Stimulated activated CD4-positive, alpha-beta T cell treated with anti-CD3 and anti-CD28 coated beads, Interleukin-1b, Interleukin-23, amount 100 ng/mL, for 24 hours (primary cell): ENCODE measurements around the gene ZNF564.
A peak's percentile ranks its signal among the peaks of the same experiment; 100 is the strongest.
"Not testable (repeated sequence)": the region's sequence is repeated elsewhere in the genome, so short reads cannot be mapped to it uniquely, and the experiment has no call there.

Experiments used
- DNase-seq, 4 experiments: peaks; one replicate each; pipeline ENCODE4 v3.0.0-alpha.2; 2020; ENCODE audit warnings: low read depth in 4 of 4, low spot score in 1 of 4

The ZNF564 gene

DNA sequence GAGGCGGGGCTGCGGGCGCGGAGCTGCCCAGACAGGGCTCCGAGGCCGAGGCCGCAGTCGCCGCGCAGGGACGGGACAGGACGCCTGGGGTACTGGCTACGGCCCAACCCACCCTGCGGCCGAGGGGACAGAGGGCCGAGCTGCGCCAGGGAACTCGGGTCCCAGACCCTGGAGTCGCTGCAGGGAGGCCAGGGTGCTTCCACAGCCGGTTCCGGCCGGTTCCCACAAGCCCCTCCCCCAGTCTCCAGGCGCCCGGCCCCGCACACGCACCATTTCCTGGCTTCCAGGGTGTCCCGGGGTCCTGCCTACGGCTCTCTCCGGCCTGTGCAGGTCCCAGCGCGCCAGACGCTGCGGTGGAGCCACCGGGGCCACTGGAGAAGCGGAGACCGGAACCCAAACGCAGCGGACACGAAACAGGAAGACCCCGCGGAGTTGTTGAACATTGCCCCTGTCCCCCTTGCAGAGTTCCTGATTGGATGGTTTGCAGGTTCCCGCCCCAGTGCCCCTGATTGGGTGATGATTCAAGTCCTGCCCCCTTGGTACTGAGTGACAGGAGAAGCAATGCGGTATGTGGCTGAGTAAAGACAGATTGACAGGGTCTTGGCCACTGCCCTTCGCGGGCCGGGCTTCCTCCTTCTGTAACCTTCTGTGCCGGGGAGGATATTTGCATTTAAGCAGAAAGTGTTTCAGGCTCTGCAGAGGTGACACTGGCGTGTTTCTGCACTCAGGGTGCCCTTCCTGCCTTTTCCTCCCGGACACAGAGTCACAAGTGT, at the start of gene ZNF564:
ZNF564 (minus strand) TSS at position 423 of the 773 bp plus-strand sequence; CDS start at position 273, 150 bp downstream.
- peak; percentile 66 to 90 (median 80) for DNase-seq

DNA sequence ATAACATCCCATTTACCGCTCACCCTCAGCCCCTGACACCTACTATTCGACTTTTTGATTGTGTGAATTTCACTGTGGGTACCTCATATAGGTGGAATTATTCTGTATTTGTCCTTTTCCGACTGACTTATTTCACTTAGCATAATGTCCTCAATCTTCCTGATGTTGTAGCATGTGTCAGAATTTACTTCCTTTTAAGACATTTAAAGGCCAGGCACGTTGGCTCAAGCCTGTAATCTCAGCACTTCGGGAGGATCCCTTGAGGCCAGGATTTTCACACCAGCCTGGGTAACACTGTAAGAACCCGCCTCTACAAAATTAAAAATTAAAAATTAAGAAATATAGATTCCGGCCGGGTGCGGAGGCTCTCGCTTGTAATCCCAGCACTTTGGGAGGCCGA, 46.3 kb upstream of the ZNF564 start:
- no peak for DNase-seq

DNA sequence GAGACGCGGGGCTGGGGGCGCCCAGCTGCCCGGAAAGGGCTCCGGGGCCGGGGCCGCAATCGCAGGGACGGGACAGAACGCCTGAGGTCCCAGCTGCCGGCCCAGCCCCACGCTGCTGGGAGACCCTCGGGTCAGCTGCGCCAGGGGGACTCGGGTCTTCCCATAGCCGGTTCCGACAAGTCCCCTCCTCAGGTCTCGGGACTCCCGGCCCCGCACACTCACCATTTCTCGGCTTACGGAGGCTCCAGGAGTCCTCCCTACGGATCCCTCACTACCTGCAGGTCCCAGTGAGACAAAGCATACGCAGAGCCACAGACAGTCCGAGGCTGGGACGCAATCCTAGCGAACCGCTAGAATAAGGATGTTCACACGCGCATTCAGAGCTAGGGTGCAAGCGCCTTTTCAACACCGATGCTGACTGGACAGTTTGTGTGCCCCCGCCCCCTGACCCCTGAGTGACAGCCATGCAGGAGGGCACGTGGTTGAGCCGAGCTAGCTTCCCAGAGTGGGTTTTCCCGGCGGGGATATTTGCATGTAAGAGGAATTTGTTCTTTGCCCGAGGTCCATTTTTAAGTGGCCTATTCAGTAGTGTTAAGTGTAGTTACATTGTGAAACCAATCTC, 45.8 kb upstream of the ZNF564 start:
- no peak for DNase-seq

DNA sequence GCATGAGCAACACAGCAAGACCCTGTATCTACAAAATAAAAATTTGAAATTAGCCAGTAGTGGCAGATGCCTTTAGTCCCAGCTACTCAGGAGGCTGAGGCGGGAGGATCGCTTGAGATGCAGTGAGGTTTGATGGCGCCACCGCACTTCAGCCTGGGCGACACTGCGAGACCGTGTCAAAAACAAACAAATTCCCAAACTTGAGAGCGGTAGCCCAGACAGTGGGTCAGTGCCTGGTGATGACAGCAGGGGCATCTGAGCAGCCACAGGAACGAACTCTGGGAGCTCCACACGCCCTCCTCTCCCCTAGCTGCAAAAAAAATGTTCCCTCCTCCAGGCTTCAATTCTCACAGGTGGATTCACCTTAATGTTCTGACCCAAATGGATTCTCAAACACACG, 45.2 kb upstream of the ZNF564 start:
- DNase-seq: no peak

DNA sequence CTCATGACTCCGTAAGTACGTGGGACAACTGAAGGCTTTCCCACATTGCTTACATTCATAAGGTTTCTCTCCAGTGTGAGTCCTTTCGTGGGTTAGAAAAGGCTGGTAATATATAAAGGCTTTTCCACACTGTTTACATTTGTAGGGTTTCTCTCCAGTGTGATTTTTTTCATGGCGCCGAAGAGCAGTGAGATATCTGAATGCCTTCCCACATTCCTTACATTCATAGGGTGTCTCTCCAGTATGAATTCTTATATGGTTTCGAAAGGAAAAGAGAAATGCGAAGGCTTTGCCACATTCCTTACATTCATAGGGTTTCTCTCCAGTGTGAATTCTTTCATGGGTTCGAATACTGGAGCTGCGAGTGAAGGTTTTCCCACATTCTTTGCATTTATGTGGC, 29.8 kb upstream of the ZNF564 start:
- DNase-seq: no peak

DNA sequence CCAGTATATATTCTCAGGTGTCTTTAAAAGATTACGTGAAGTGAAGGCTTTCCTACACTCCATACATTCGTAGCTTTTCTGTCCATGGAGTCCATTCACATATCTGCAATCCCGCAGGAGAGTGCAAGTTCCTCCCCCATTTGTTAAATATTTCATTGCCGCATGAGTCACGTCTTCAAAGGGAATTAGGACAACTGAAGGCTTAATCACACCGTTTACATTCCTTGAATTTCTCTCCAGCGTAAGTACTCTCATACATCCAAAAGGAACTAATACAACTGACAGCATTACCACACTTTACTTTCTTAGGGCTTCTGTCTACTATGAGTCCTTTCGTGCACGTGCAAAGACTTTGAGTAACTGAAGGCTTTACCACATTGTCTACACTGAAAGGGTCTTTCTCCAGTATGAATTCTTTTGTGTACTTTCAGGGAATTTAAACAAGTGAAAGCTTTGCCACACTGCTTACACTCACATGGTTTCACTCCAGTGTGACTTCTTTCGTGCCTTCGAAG, 29.0 kb upstream of the ZNF564 start:
- no peak for DNase-seq

DNA sequence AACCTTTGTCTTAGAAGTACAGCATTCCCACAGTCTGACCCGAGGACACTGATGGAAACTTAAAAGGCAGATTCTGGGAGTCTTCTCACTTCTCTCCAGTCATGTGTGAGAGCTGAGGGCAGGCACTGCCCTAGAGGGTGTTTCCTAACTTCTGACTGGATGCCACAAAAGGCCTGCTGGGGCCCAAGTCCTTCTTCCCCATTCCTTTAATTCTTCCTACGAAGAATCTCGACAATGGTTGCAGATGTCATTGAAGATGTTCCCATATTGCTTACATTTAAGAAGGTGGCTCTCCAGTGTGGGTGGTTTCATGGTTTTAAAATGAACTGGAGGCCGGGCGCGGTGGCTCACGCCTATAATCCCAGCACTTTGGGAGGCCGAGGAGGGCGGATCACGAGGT, 27.4 kb upstream of the ZNF564 start:
- DNase-seq: no peak

DNA sequence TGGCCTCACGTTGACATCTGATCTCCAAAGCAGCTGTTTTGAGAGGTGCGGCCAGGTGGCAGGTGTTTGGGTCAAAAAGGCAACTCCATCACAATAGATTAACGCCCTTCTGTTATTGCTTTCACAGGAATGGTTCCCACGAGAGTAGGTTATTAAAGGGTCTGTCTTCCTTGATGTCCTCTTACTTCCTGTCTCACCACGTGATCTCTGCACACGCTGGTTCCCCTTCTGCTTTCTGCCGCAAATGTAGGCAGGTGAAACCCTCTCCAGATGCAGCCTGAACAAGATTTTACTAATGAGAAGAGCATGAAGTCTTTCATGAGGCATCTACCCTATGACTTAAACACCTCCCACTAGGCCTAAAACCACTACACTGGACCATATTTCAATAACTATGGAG, 22.8 kb upstream of the ZNF564 start:
- DNase-seq: no peak

DNA sequence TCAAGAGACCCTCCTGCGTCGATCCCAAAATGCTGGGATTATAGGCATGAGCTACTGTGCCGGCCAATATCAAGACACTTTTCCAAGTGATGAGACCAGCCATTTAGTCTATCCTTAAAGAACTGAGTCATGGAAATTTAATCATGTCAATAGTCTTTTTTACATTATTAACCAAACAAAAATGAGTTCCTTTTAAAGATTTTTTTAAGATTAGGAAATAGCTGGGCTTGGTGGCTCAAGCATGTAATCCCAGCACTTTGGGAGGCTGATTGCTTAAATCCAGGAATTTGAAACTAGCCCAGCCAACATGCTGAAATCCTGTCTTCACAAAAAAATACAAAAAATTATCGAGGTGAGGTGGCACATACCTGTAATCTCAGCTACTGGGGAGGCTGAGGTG, 16.7 kb upstream of the ZNF564 start:
- DNase-seq: no peak

DNA sequence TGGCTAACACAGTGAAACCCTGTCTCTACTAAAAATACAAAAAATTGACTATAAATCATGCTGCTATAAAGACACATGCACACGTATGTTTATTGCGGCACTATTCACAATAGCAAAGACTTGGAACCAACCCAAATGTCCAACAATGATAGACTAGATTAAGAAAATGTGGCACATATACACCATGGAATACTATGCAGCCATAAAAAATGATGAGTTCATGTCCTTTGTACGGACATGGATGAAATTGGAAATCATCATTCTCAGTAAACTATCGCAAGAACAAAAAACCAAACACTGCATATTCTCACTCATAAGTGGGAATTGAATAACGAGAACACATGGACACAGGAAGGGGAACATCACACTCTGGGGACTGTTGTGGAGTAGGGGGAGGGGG, 15.1 kb upstream of the ZNF564 start:
- DNase-seq: not testable (repeated sequence)

DNA sequence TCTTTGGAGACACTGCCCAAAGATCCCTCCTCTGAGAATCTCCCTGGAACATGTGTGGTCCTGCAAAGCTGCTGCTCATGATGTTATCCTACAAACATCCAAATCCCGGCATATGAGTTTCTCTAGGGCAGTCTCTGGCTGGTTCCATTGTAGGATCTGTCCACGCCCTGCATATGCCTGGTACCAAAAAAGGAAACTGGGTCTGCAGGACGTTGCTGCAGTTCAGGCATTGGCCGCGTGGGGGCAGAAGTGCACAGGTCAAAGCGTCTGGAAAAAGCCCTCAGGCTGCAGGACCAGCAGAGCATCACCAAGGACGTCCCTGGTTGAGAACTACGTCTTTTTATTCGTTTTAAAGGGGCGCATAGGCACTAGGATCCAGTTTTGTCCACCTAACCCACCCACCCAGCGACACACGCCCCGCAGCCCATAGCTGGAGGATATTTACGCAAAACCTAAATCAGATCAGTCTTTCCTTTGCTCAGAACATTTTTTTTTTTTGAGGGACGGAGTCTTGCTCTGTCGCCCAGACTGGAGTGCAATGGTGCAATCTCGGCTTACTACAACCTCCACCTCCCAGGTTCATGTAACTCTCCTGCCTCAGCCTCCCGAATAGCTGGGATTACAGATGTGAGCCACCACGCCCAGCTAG, 12.9 kb upstream of the ZNF564 start:
- DNase-seq: peak; percentile 87 to 95 (median 88)

DNA sequence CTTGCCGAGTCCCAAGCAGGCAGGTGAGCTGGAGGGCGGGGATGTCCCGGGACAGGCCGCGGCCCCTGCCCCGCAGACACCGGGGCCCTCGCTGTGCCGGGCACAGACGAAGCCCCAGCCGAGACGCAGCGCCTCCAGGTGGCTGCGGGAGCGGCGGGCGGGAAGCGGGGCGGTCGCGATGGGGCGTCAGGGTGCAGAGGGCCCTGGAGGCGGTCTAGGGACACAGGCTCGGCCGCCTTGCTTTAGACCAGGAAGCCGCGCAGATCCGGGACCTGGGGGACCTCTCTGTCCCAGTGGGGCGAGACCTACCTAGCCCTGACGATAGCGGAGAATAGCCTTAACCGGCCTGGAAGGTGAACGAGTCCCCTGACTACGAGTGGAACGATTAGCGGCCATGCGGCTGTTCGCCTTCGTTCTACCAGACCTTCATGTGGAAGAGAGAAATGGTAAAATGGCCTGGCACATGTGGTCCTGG, 4.2 kb upstream of the ZNF564 start:
- DNase-seq: no peak

DNA sequence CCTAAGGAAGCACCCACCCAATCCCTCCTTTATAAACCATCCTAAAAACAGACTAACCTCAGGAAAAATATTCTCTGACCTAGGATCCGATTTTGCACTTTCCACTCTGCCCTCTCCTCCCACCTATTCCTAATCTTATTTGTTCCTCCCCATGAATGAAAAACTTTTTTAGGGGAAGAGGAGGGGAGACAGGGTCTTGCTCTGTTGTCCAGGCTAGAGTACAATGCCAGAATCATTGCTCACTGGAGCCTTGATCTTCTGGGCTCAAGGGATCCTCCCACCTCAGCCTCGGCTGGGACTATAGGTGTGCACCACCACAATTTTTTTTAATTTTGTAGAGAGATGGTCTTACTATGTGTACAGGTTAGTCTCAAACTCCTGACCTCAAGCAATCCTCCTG, 4.4 kb downstream of the ZNF564 start:
- no peak for DNase-seq

DNA sequence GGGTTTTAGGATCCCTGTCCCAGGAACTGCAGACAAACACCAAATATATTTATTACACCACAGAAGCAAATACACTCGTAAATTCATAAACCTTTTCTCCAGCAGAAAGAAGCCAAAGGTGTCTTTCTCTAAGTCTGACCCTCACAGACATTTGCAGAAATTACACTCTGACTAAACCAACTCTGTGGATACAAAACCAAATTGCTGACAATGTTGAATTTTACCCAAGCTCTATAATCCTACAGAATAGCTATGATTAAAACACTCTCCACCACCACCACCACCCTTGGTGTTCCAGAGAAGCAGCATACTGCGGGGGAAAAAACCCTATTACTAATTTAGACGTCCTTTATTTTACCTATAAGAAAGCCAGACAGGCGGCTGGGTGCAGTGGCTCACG, 5.2 kb downstream of the ZNF564 start:
- no peak for DNase-seq

DNA sequence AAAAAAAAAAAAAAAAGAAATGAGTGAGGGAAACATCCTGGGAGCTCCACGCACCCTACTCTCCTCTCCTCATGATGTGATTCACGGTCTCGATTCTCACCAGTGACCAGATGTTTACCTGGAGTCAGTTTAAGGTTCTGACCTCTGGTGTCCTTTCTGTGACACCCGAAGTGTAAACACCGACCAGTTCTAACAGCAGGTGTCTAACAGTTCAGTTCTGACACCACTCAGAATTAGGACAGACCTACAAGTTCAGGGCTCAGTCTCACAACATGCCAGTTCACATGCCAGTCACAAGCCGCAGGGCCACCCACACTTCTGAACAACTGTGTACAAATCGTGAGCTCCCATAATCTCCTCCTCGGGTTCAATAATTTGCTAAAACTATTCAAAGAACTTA, 6.0 kb downstream of the ZNF564 start:
- DNase-seq: no peak

DNA sequence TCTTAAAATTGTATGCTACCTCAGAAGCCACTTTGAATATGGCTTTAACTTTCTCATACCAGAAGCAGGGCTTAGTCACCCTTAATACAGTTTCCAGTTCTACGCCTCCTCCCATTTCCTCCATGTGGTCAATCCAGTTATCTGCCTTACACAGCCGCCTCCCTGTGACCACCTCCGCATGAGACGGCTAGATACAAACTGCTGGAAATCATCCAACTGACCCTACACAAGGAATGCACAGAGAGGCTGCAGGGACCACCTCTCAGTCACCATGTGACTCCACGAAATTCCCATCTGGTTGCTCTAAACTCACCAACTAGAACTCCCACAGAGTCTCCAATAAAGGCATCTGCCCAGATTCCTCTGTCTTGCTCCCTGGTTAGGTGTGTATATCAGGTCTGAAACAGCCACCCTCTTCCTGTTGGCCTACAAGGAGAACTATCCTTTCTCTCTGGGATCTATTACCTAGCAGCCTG, 6.8 kb downstream of the ZNF564 start:
- no peak for DNase-seq

DNA sequence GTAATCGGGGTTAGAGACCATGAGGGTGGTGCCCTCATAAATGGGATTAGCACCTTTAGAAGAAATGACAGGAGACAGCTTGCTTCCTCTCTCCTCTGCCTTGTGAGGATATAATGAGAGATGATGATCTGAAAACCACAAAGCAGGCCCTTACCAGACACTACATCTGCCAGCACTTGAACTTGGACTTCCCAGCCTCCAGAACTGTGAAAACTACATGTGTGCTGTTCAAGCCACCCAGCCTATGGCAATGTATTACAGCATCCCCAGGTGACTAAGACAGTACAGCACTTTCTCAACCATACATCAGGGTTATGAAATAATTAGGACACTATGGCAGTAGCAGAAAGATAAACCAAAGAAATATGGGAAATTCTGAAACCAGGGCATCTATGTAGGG, 7.4 kb downstream of the ZNF564 start:
- no peak for DNase-seq

DNA sequence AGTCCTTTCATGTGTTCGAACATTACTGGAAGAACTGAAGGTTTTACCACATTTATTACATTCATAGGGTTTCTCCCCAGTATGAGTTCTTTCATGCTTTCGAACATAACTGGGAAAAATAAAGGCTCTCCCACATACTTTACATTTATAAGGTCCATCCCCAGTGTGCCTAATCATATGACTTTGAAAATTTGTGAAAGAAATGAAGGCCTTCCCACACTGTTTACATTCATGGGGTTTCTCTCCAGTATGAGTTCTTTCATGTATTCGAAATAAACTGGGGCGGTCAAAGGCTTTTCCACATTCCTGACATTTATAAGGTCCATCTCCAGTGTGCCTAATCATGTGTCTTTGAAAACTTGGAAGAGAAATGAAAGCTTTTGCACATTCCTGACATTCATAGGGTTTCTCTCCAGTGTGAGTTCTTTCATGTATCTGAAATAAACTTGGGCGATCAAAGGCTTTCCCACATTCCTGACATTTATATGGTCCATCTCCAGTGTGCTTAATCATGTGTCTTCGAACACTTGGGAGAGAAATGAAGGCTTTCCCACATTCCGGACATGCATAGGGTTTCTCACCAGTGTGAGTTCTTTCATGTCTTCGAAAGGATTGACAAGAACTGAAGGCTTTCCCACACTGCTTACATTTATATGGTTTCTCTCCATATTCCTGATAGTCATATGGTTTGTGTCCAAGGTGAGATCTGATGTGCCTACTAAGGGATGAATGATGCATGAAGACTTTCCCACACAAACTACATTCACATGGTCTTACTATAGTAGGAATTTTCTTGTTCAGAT, 24.0 kb downstream of the ZNF564 start:
- DNase-seq: no peak

DNA sequence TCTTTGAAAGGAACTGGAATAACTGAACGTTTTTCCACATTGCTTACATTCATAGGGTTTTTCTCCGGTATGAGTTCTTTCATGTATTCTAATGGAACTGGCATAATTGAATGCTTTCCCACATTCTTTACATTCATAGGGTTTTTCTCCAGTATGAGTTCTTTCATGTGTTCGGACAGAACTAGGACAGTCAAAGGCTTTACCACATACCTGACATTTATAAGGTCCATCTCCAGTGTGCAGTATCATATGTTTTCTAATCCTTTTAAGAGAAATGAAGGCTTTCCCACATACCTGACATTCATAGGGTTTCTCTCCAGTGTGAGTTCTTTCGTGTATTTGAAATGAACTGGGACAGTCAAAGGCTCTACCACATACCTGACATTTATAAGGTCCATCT, 24.7 kb downstream of the ZNF564 start:
- DNase-seq: no peak

DNA sequence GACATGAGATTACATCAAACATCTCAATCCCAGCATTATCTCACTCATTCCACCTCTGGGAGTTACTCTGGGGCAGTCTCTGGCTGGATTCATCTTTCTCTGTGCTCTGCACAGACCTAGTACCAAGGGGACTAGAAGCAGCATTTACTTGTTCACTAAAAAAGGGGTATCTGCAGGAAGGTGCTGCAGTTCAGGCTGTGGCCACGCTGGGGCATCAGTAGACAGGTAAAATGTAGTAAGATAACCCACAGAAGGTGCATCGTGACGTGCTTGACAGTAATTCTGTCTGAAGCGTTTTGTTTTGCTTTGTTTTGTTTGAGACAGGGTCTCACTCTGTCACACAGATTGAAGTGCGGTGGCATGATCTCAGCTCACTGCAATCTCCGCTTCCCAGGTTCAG, 29.3 kb downstream of the ZNF564 start:
- no peak for DNase-seq

DNA sequence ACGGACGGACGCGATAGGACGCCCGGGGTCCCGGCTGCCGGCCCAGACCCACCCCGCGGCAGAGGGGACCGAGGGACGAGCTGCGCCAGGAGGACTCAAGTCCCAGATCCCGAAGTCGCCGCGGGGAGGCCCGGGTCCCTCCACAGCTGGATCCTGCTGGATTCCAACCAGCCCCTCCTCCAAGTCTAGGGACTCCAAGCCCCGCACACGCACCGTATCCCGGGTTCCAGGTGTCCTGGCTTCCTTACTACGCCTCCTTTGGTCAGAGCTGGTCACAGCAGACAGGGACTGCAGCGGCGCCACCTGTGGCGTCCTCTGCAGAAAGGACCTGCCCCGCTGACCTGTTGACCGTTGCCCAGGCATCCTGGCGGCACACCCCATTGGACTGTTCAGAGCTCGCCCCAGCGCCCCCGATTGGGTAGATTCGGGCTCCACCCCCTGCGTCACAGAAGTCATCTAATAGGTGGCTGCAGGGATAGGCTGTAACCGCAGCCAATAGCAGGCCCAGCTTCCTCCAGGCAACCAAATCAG, 37.7 kb downstream of the ZNF564 start:
- DNase-seq: no peak
